Activated T-helper 9 cell treated with anti-CD3 and anti-CD28 coated beads, Interleukin-2, amount 50 U/mL, for 16 hours (primary cell): Measurements from ENCODE around the gene ANKH.

Source experiments
- DNase-seq: peaks from one replicate; pipeline ENCODE4 v3.0.0-alpha.2; 2020; ENCODE audit warnings: low read depth

ANKH gene

GRCh38 chr5:14664270-14665100, 207.1 kb downstream of the ANKH start, which contains the start of gene OTULIN:
OTULIN (plus strand) TSS chr5:14664718; CDS start chr5:14664826, 108 bp downstream.
- peak; percentile 80 for DNase-seq

DNA sequence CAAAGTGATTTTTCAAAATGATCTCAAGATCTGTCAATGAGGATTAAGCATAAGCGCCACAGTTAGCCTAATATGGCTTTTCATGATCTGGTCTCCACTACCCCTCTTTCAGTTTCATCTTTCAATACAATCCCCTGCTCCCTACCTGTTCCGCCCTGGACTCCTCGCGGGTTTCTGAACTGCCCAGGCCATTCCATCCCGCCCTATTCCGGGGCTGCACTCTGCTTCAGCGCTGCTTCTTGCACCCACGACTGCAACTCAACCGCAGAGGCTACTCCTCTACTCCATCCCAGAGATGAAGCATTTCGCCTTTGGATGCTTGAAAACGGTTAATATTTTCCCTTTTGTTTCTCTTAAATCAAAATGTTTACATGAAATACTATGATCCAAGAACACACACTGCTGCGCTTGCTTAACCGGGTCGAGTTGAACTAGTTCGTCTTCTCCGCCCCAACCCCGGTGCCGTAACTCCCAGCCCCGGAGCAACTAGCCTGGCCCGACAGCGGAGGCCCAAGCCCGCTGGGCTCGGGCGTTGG, 207.8 kb downstream of the ANKH start:
- DNase-seq = no peak

- no peak for DNase-seq
Observed at GRCh38 chr5:14662721-14663260, 208.8 kb downstream of the ANKH start.

- DNase-seq = no peak
Observed at GRCh38 chr5:14660833-14661232, 210.7 kb downstream of the ANKH start.

GRCh38 chr5:14659821-14660607, 211.6 kb downstream of the ANKH start:
- no peak for DNase-seq

DNA sequence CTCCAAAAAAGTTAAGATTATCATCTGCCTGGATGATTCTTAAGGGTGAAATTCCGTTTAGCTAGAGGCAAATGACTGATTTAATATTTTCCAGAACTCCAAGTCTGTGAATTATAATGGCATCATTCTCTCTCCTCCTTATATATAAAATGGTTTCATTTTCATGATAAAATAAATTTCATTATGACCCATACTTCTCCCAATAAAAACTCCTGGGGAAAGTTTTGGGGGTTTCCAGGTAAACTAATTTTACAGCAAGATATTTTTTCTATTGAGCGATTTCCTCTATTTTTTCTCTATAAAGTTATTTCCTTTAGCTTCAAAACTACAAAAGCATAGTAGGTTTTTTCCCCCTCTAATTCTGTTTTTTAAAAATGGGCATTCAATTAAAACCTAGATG, 214.7 kb downstream of the ANKH start:
- DNase-seq = no peak

- DNase-seq = no peak
Observed at GRCh38 chr5:14655146-14655741, 216.3 kb downstream of the ANKH start.
